ELR (cell line): ENCODE data around the gene ALDOC.

Source experiments
- DNase-seq: peaks from one replicate; pipeline ENCODE4 v3.0.0-alpha.2; 2015; ENCODE audit warnings: low read depth

The ALDOC gene

GRCh38 chr17:28532050-28532960 is 44.4 kb downstream of the ALDOC start:
- DNase-seq = no peak

- DNase-seq = no peak
Measured at GRCh38 chr17:28530926-28531325, 45.8 kb downstream of the ALDOC start.

- no peak for DNase-seq
Measured at GRCh38 chr17:28530250-28530649, 46.4 kb downstream of the ALDOC start.

- no peak for DNase-seq
Measured at GRCh38 chr17:28529013-28529400, 47.7 kb downstream of the ALDOC start.

DNA sequence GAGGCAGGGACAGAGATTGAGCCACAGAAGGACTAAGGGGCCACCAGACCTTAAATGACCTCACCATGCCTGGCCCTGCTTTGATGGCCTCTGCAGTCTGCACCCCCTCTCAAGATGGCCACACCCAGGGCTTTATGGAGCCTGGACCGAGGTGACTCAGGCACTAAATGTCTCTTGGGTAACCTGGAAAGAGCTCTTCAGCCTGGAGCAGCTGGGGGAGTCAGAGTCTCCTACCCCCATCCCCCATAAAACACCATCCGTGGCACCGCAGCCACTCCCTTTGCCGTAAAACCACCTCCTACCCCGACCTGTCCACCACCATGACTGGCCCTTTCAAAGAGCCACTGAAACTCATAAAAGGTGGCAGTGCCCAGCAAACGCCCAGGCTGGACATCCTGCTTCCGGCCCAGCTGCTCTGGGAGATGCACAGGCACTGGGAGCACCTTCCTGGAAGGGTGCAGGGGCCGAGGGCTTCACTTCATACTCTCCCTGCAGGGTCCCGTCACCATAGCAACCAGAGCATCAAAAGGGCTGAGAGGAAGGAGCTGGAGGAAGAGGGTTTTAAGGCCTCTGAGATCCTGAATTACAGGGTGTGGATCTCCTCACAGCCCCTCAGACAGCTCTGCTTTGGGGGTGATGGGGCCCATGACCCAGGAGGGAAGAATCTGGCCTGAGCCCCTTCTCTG is 48.2 kb downstream of the ALDOC start:
- peak; percentile 45 for DNase-seq

DNA sequence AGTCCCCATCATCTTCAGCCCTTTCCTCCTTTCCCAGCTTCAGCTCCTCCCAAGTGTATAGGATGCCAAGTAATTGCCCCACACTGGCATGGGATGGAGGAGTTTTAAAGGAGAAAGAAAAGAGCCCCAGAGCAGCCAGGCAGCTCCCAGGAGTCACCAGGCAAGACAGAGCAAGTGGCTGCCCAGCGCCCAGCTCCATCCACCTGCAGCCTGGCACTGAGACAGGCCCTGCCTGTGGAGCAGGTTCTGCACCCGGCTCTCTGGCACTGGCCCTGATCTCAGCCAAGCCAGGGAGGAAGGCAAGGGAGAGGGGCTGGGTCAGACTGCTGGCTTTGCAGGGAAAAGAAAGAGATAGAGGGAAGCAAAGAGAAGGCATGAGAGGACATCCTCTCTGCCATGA is 48.8 kb downstream of the ALDOC start:
- no peak for DNase-seq

- no peak for DNase-seq
Measured at GRCh38 chr17:28527181-28527681, 49.5 kb downstream of the ALDOC start.

- no peak for DNase-seq
Measured at GRCh38 chr17:28526381-28526780, 50.3 kb downstream of the ALDOC start.

DNA sequence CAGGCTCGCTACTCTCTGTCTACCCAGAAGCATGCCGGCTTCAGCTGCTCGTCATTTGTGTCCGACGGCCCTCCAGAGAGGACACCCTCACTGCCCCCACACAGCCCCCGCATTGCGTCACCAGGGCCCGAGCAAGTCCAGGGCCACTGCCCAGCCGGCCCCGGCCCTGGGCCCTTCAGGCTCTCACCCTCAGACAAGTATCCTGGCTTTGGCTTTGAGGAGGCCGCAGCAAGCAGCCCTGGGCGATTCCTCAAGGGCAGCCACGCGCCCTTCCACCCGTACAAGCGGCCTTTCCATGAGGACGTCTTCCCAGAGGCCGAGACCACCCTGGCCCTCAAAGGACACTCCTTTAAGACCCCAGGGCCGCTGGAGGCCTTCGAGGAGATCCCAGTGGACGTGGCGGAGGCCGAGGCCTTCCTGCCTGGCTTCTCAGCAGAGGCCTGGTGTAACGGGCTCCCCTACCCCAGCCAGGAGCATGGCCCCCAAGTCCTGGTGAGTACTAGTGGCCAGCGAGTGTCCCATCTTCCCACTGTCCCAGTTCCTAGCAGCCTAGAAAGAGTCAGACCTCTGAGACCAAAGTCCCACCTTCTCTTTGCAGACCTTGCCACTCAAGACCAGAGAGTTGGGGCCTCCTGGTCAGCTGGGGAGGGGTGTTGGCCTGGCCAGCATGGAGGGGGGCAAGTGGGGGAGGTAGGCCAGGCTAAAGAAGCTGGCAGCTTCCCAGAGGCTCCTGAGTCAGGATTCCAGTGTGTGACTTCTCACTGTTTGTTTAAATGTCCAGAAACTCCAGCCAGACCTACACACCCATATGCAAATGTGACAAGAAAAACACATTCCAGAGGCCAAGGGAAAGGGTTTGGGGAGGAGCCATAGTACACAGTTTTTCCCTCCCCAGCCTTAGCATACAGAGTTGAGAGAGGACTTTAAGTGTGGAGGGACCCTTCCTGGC is 51.9 kb downstream of the ALDOC start:
- peak; percentile 61 for DNase-seq

DNA sequence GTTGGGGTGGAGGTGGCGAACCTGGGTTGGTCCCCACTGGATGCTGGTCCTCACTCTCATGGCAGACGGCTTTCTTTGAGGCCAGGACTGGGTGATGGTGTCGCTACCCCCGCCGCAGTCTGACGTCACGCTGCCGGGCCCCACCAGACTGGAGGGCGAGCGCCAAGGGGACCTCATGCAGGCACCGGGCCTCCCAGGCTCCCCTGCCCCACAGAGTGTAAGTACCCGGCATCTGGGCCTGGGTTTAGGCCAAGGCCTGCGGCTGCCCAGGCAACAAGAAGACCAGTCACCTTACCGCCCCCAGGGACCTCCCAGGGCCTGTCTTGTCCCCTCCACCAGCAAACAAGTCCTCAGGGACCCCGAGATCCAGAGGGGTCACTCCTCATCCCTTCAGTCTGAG is 52.8 kb downstream of the ALDOC start:
- DNase-seq = no peak

- DNase-seq = no peak
Measured at GRCh38 chr17:28523186-28523585, 53.5 kb downstream of the ALDOC start.
